ENCODE data around the gene TTLL8.
A peak's percentile ranks its signal among the peaks of the same experiment; 100 is the strongest.

Gene TTLL8

GRCh38 chr22:50008151-50009040 lies 49.7 kb downstream of the TTLL8 start:
- Mint-ChIP-seq H3K4me1 (ENCODE audit: low read depth) (peaks cover 2% of the 10 kb centered on the region), H3K27ac (no peak overlapping the region), H3K4me3 (no peak overlapping the region), H3K27me3 (ENCODE audit: low read depth) (peaks cover 12% of the 10 kb centered on the region), H3K9me3 (no peaks in the 10 kb centered on the region), H3K36me3 (ENCODE audit: low read depth) (no peaks in the 10 kb centered on the region)
- no peak for DNase-seq (ENCODE audit: low spot score)

- no peak overlapping the region for H3K4me3 Mint-ChIP-seq
- H3K9me3 Mint-ChIP-seq, result no peaks in the 10 kb centered on the region
- H3K27me3 Mint-ChIP-seq (ENCODE audit: low read depth), result peaks cover 12% of the 10 kb centered on the region
- no peak for DNase-seq (ENCODE audit: low spot score)
- H3K27ac Mint-ChIP-seq, result no peak overlapping the region
- H3K4me1 Mint-ChIP-seq (ENCODE audit: low read depth), result peaks cover 2% of the 10 kb centered on the region
- H3K36me3 Mint-ChIP-seq (ENCODE audit: low read depth), result no peaks in the 10 kb centered on the region
These were observed 51.0 kb downstream of the TTLL8 start for GRCh38 chr22:50007057-50007511.

GRCh38 chr22:50004918-50005317 lies 53.2 kb downstream of the TTLL8 start:
- Mint-ChIP-seq H3K4me1 (ENCODE audit: low read depth) (no peaks in the 10 kb centered on the region), H3K27ac (no peak overlapping the region), H3K36me3 (ENCODE audit: low read depth) (no peaks in the 10 kb centered on the region), H3K4me3 (no peak overlapping the region), H3K27me3 (ENCODE audit: low read depth) (no peaks in the 10 kb centered on the region), H3K9me3 (no peaks in the 10 kb centered on the region)
- no peak for DNase-seq (ENCODE audit: low spot score)

GRCh38 chr22:50002791-50003190 lies 55.3 kb downstream of the TTLL8 start:
- no peaks in the 10 kb centered on the region for H3K36me3 Mint-ChIP-seq (ENCODE audit: low read depth)
- no peak for DNase-seq (ENCODE audit: low spot score)
- H3K4me1 Mint-ChIP-seq (ENCODE audit: low read depth), result peaks cover 2% of the 10 kb centered on the region
- peaks cover 2% of the 10 kb centered on the region for H3K27me3 Mint-ChIP-seq (ENCODE audit: low read depth)
- H3K27ac Mint-ChIP-seq, result no peak overlapping the region
- H3K9me3 Mint-ChIP-seq, result no peaks in the 10 kb centered on the region
- H3K4me3 Mint-ChIP-seq, result no peak overlapping the region

GRCh38 chr22:50001388-50002231 lies 56.5 kb downstream of the TTLL8 start:
- Mint-ChIP-seq H3K4me1 (ENCODE audit: low read depth) (peaks cover 2% of the 10 kb centered on the region), H3K27ac (no peak overlapping the region), H3K36me3 (ENCODE audit: low read depth) (no peaks in the 10 kb centered on the region), H3K9me3 (no peaks in the 10 kb centered on the region), H3K4me3 (no peak overlapping the region), H3K27me3 (ENCODE audit: low read depth) (peaks cover 2% of the 10 kb centered on the region)
- no peak for DNase-seq (ENCODE audit: low spot score)

GRCh38 chr22:50000587-50001387 lies 57.3 kb downstream of the TTLL8 start:
- DNase-seq (ENCODE audit: low spot score), result no peak
- H3K4me3 Mint-ChIP-seq, result no peak overlapping the region
- H3K27me3 Mint-ChIP-seq (ENCODE audit: low read depth), result peaks cover 2% of the 10 kb centered on the region
- peaks cover 2% of the 10 kb centered on the region for H3K4me1 Mint-ChIP-seq (ENCODE audit: low read depth)
- H3K9me3 Mint-ChIP-seq, result no peaks in the 10 kb centered on the region
- no peaks in the 10 kb centered on the region for H3K36me3 Mint-ChIP-seq (ENCODE audit: low read depth)
- H3K27ac Mint-ChIP-seq, result no peak overlapping the region

GRCh38 chr22:49999946-50000586 lies 58.0 kb downstream of the TTLL8 start:
- peaks cover 2% of the 10 kb centered on the region for H3K4me1 Mint-ChIP-seq (ENCODE audit: low read depth)
- H3K27ac Mint-ChIP-seq, result no peak overlapping the region
- H3K27me3 Mint-ChIP-seq (ENCODE audit: low read depth), result peaks cover 2% of the 10 kb centered on the region
- H3K9me3 Mint-ChIP-seq, result no peaks in the 10 kb centered on the region
- DNase-seq (ENCODE audit: low spot score), result no peak
- no peak overlapping the region for H3K4me3 Mint-ChIP-seq
- no peaks in the 10 kb centered on the region for H3K36me3 Mint-ChIP-seq (ENCODE audit: low read depth)

- no peaks in the 10 kb centered on the region for H3K36me3 Mint-ChIP-seq (ENCODE audit: low read depth)
- H3K9me3 Mint-ChIP-seq, result no peaks in the 10 kb centered on the region
- H3K4me1 Mint-ChIP-seq (ENCODE audit: low read depth), result peaks cover 2% of the 10 kb centered on the region
- H3K27ac Mint-ChIP-seq, result no peak overlapping the region
- no peak overlapping the region for H3K4me3 Mint-ChIP-seq
- no peak for DNase-seq (ENCODE audit: low spot score)
- peaks cover 2% of the 10 kb centered on the region for H3K27me3 Mint-ChIP-seq (ENCODE audit: low read depth)
These were observed 58.8 kb downstream of the TTLL8 start for GRCh38 chr22:49999063-49999945.

- H3K4me3 Mint-ChIP-seq, result no peak overlapping the region
These were observed 59.4 kb downstream of the TTLL8 start for GRCh38 chr22:49998718-49999062.

GRCh38 chr22:49997932-49998717 lies 60.0 kb downstream of the TTLL8 start:
- H3K4me3 Mint-ChIP-seq, result no peak overlapping the region

More at GRCh38 chr22:49998718-49999062, 59.4 kb downstream of the TTLL8 start:
- Mint-ChIP-seq H3K27ac (peak overlapping the region; percentile 6), H3K36me3 (ENCODE audit: low read depth) (no peaks in the 10 kb centered on the region), H3K4me1 (ENCODE audit: low read depth) (peaks cover 2% of the 10 kb centered on the region), H3K9me3 (no peaks in the 10 kb centered on the region), H3K27me3 (ENCODE audit: low read depth) (peaks cover 2% of the 10 kb centered on the region)
- no peak for DNase-seq (ENCODE audit: low spot score)

GRCh38 chr22:49997251-49997599 lies 60.9 kb downstream of the TTLL8 start:
- Mint-ChIP-seq H3K36me3 (ENCODE audit: low read depth) (no peaks in the 10 kb centered on the region), H3K9me3 (no peaks in the 10 kb centered on the region), H3K4me1 (ENCODE audit: low read depth) (peaks cover 6% of the 10 kb centered on the region), H3K4me3 (no peak overlapping the region), H3K27me3 (ENCODE audit: low read depth) (peaks cover 3% of the 10 kb centered on the region), H3K27ac (no peak overlapping the region)
- DNase-seq (ENCODE audit: low spot score), result no peak

More at GRCh38 chr22:49997932-49998717, 60.0 kb downstream of the TTLL8 start:
- H3K27ac Mint-ChIP-seq, result peak overlapping the region; percentile 6
- DNase-seq (ENCODE audit: low spot score), result no peak
- H3K4me1 Mint-ChIP-seq (ENCODE audit: low read depth), result peaks cover 6% of the 10 kb centered on the region
- H3K36me3 Mint-ChIP-seq (ENCODE audit: low read depth), result no peaks in the 10 kb centered on the region
- H3K9me3 Mint-ChIP-seq, result no peaks in the 10 kb centered on the region
- peaks cover 3% of the 10 kb centered on the region for H3K27me3 Mint-ChIP-seq (ENCODE audit: low read depth)

All from T-helper 2 cell treated with Interferon-gamma antibody and Interleukin-4, amounts not matched to agents 5 μg/mL and 100 μg/mL, for 36 hours (primary cell).